ENCODE data around the gene TINAGL1. TPM values are rescaled to one million over a fixed set of nuclear protein-coding genes. Genes with fewer than 3 reads are reported as not detected.
A peak's percentile ranks its signal among the peaks of the same experiment; 100 is the strongest.

Gene TINAGL1
- total RNA-seq, 6 experiments from 2014 or later: 0.91 to 4.0 (median 1.9) TPM

- no peak for DNase-seq
- no peak overlapping the region for H3K4me3 Mint-ChIP-seq
- TF ChIP-seq CTCF (IDR thresholded peaks at IDR 0.05): no peak
- no peaks in the 10 kb centered on the region for H3K9me3 Mint-ChIP-seq
- peaks cover 31% of the 10 kb centered on the region for H3K36me3 Mint-ChIP-seq (ENCODE audit: low read depth)
- H3K27me3 Mint-ChIP-seq (ENCODE audit: insufficient read depth): no peaks in the 10 kb centered on the region
- H3K27ac Mint-ChIP-seq: peak overlapping the region; percentile 86
- peaks cover 49% of the 10 kb centered on the region for H3K4me1 Mint-ChIP-seq (ENCODE audit: low read depth)
Measured at GRCh38 chr1:31627930-31628559, 51.7 kb downstream of the TINAGL1 start.

- H3K4me3 Mint-ChIP-seq: no peak overlapping the region
- H3K36me3 Mint-ChIP-seq (ENCODE audit: low read depth): peaks cover 31% of the 10 kb centered on the region
- H3K9me3 Mint-ChIP-seq: no peaks in the 10 kb centered on the region
- H3K27ac Mint-ChIP-seq: no peak overlapping the region
- peaks cover 49% of the 10 kb centered on the region for H3K4me1 Mint-ChIP-seq (ENCODE audit: low read depth)
- H3K27me3 Mint-ChIP-seq (ENCODE audit: insufficient read depth): no peaks in the 10 kb centered on the region
- DNase-seq: no peak
- TF ChIP-seq CTCF (IDR thresholded peaks at IDR 0.05): no peak
Measured at GRCh38 chr1:31628931-31629556, 52.7 kb downstream of the TINAGL1 start.

GRCh38 chr1:31632649-31633048, 56.3 kb downstream of the TINAGL1 start:
- Mint-ChIP-seq H3K4me1 (ENCODE audit: low read depth) (peaks cover 40% of the 10 kb centered on the region), H3K27ac (no peak overlapping the region), H3K36me3 (ENCODE audit: low read depth) (peaks cover 31% of the 10 kb centered on the region), H3K9me3 (no peaks in the 10 kb centered on the region), H3K4me3 (no peak overlapping the region), H3K27me3 (ENCODE audit: insufficient read depth) (no peaks in the 10 kb centered on the region)
- no peak for DNase-seq
- TF ChIP-seq CTCF (IDR thresholded peaks at IDR 0.05): no peak

GRCh38 chr1:31633117-31633516, 56.8 kb downstream of the TINAGL1 start:
- Mint-ChIP-seq H3K4me3 (no peak overlapping the region), H3K27me3 (ENCODE audit: insufficient read depth) (no peaks in the 10 kb centered on the region), H3K9me3 (no peaks in the 10 kb centered on the region), H3K4me1 (ENCODE audit: low read depth) (peaks cover 40% of the 10 kb centered on the region), H3K36me3 (ENCODE audit: low read depth) (peaks cover 27% of the 10 kb centered on the region), H3K27ac (no peak overlapping the region)
- peak; percentile 26 for DNase-seq
- peak; percentile 80 for TF ChIP-seq CTCF (IDR thresholded peaks at IDR 0.05)

Other genes with a start within 250 kb of the TINAGL1 start
- gene FABP3, start 203.4 kb upstream of the TINAGL1 start, total RNA-seq (2021; fragmentation: NEBNext Ultra II Directional; extraction: Animal tissue kit (Norgen Biotek cat#: 25700)): 1 to 10 TPM; 1.4 to 3.3 (median 2.2) TPM
- 100 to 1,000 TPM; 184 to 276 (median 207) TPM for gene SERINC2, start 163.3 kb upstream of the TINAGL1 start, total RNA-seq (2021; fragmentation: NEBNext Ultra II Directional; extraction: Animal tissue kit (Norgen Biotek cat#: 25700))
- gene HCRTR1, start 41.2 kb downstream of the TINAGL1 start, total RNA-seq (2021; fragmentation: NEBNext Ultra II Directional; extraction: Animal tissue kit (Norgen Biotek cat#: 25700)): not detected
- gene PEF1, start 68.4 kb downstream of the TINAGL1 start, total RNA-seq (2021; fragmentation: NEBNext Ultra II Directional; extraction: Animal tissue kit (Norgen Biotek cat#: 25700)): 10 to 100 TPM; 65.8 to 81.3 (median 69.3) TPM
- 100 to 1,000 TPM in 1 of 6 experiments, 10 to 100 TPM in 5; 74.1 to 100 (median 87.6) TPM for gene COL16A1, start 127.5 kb downstream of the TINAGL1 start, total RNA-seq (2021; fragmentation: NEBNext Ultra II Directional; extraction: Animal tissue kit (Norgen Biotek cat#: 25700))
- gene ADGRB2, start 187.8 kb downstream of the TINAGL1 start, total RNA-seq (2021; fragmentation: NEBNext Ultra II Directional; extraction: Animal tissue kit (Norgen Biotek cat#: 25700)): 1 to 10 TPM; 4.9 to 8.8 (median 6.4) TPM
- 10 to 100 TPM; 33.7 to 40.4 (median 35.8) TPM for gene SPOCD1, start 239.5 kb downstream of the TINAGL1 start, total RNA-seq (2021; fragmentation: NEBNext Ultra II Directional; extraction: Animal tissue kit (Norgen Biotek cat#: 25700))

Data from HFFc6 (cell line).